ENCODE data around the gene VCL. TPM values are rescaled to one million over a fixed set of nuclear protein-coding genes. Genes with fewer than 3 reads are reported as not detected.

VCL gene
- total RNA-seq, 1 experiment from 2014 or later = 291 TPM

- Mint-ChIP-seq H3K27me3 (ENCODE audit: low read depth) (no peaks in the 10 kb centered on the region; the same call in 1 of the 2 replicates), H3K4me1 (peaks cover 34 to 41% of the 10 kb centered on the region in 2 experiments), H3K36me3 (ENCODE audit: insufficient read depth in 1 of 3, low read depth in 3 of 3) (peaks cover 34 to 45% (median 43%) of the 10 kb centered on the region in 3 experiments), H3K27ac (peak overlapping the region; percentile 91 to 98 (median 97); a peak in 6 of 7 replicates), H3K4me3 (peak overlapping the region; percentile 95 to 96), H3K9me3 (peaks cover 0 to 3% of the 10 kb centered on the region in 2 experiments; a peak in 1 of 5 replicates)
- Histone ChIP-seq H3K23me2 (ENCODE audit: insufficient read length, low read depth, low read length, poor library complexity, severe bottlenecking) (peaks cover 11% of the 10 kb centered on the region), H3K4me2 (ENCODE audit: insufficient read depth, insufficient read length, low read length) (peak overlapping the region; percentile 85), H3K4me1 (ENCODE audit: insufficient read depth, low read length) (peaks cover 4% of the 10 kb centered on the region; the same call in 1 of the 2 replicates), H2BK12ac (ENCODE audit: insufficient read length, low read depth, low read length) (no peak overlapping the region), H2BK15ac (ENCODE audit: low read depth, low read length) (no peak overlapping the region), H3K79me2 (ENCODE audit: insufficient read depth, low read length) (peaks cover 46% of the 10 kb centered on the region), H4K20me1 (ENCODE audit: control insufficient read depth, insufficient read depth, insufficient read length) (peaks cover 2% of the 10 kb centered on the region), H3K79me1 (ENCODE audit: insufficient read depth, low read depth, low read length, poor library complexity, severe bottlenecking) (no peaks in the 10 kb centered on the region), H3K9ac (ENCODE audit: extremely low read depth, insufficient read length, low read length) (peak overlapping the region; percentile 89), H4K91ac (ENCODE audit: insufficient read length, low read depth, low read length) (no peak overlapping the region), H2BK120ac (ENCODE audit: low read depth, low read length, poor library complexity, severe bottlenecking) (no peak overlapping the region), H4K5ac (ENCODE audit: insufficient read length, low read depth, low read length) (no peak overlapping the region), H3K4ac (ENCODE audit: low read depth, low read length) (no peak overlapping the region; the same call in 1 of the 2 replicates), H3K27me3 (ENCODE audit: insufficient read depth, low read length) (no peaks in the 10 kb centered on the region), H3K18ac (ENCODE audit: insufficient read length, low read depth, low read length) (peak overlapping the region; percentile 95), H4K8ac (replicated peaks; ENCODE audit: insufficient read length, low read depth, low read length) (no peak overlapping the region), H3K27ac (ENCODE audit: insufficient read length, low read depth, low read length) (peak overlapping the region; percentile 10), H3T11ph (ENCODE audit: low read length) (no peak overlapping the region), H3K56ac (ENCODE audit: insufficient read length, low read depth, low read length) (no peak overlapping the region), H2AK5ac (ENCODE audit: insufficient read length, low read length) (no peak overlapping the region), H3K14ac (ENCODE audit: insufficient read depth, low read length) (peak overlapping the region; percentile 88), H3K9me3 (ENCODE audit: control insufficient read depth, low read depth, low read length) (no peaks in the 10 kb centered on the region), H2AFZ (ENCODE audit: low read length) (no peak overlapping the region), H3K23ac (ENCODE audit: insufficient read length, low read depth, low read length) (no peak overlapping the region), H2BK5ac (ENCODE audit: insufficient read length, low read length) (no peak overlapping the region), H2BK20ac (ENCODE audit: low read depth, low read length, poor library complexity, severe bottlenecking) (no peak overlapping the region)
- no peak for TF ChIP-seq CTCF (conservative IDR thresholded peaks at IDR 0.05)
- no CpG with 5 or more reads among the region's 21 CpGs for WGBS (ENCODE audit: extremely low coverage, insufficient read length, low lambda C conversion rate)
- no peak for DNase-seq
Measured at GRCh38 chr10:73998623-73998928, 660 bp downstream of the VCL start.

Measured in H9 (cell line).